HEK293 (cell line): ENCODE data around the gene NT5C1B.

Source experiments
- SETDB1 ChIP-seq: IDR thresholded peaks from one replicate; pipeline ENCODE4 v1.6.1; 2017; ENCODE audit warnings: mild to moderate bottlenecking, low read length, moderate library complexity, mixed read lengths; ENCODE audit not compliant: insufficient read length
- ZBTB1 ChIP-seq: fragments of 450-650 bp; formaldehyde crosslinking; IDR thresholded peaks from 2 replicates; pipeline ENCODE4 v1.5.1; 2016; ENCODE audit warnings: missing biosample characterization, missing genetic modification characterization
- ZNF146 ChIP-seq: fragments of 450-650 bp; formaldehyde crosslinking; IDR thresholded peaks from 2 replicates; pipeline ENCODE4 v1.5.1; 2016; ENCODE audit warnings: missing biosample characterization, missing genetic modification characterization
- ZNF274 ChIP-seq, 2 experiments: fragments of 200-500 bp in 1 of 2; fragments of 450-650 bp in 1 of 2; sonication (Bioruptor generic) in 1 of 2; formaldehyde crosslinking in 1 of 2; IDR thresholded peaks; 2 replicates each; pipeline versions ENCODE4 v1.5.1 to v1.6.1; 2014 to 2016; ENCODE audit warnings: borderline replicate concordance in 1 of 2, inconsistent platforms in 1 of 2, low read length in 1 of 2, missing biosample characterization in 1 of 2, missing genetic modification characterization in 1 of 2
- TF ChIP-seq, protein P1 (sequence below): fragments of 450-650 bp; formaldehyde crosslinking; IDR thresholded peaks from 2 replicates; pipeline ENCODE4 v1.5.1; 2016; ENCODE audit warnings: missing biosample characterization, missing genetic modification characterization
- TF ChIP-seq, protein P2 (sequence below): fragments of 450-650 bp; formaldehyde crosslinking; IDR thresholded peaks from 2 replicates; pipeline ENCODE4 v1.5.1; 2016; ENCODE audit warnings: missing biosample characterization, missing genetic modification characterization

- no peak for TF ChIP-seq SETDB1
- TF ChIP-seq, protein P1, sequence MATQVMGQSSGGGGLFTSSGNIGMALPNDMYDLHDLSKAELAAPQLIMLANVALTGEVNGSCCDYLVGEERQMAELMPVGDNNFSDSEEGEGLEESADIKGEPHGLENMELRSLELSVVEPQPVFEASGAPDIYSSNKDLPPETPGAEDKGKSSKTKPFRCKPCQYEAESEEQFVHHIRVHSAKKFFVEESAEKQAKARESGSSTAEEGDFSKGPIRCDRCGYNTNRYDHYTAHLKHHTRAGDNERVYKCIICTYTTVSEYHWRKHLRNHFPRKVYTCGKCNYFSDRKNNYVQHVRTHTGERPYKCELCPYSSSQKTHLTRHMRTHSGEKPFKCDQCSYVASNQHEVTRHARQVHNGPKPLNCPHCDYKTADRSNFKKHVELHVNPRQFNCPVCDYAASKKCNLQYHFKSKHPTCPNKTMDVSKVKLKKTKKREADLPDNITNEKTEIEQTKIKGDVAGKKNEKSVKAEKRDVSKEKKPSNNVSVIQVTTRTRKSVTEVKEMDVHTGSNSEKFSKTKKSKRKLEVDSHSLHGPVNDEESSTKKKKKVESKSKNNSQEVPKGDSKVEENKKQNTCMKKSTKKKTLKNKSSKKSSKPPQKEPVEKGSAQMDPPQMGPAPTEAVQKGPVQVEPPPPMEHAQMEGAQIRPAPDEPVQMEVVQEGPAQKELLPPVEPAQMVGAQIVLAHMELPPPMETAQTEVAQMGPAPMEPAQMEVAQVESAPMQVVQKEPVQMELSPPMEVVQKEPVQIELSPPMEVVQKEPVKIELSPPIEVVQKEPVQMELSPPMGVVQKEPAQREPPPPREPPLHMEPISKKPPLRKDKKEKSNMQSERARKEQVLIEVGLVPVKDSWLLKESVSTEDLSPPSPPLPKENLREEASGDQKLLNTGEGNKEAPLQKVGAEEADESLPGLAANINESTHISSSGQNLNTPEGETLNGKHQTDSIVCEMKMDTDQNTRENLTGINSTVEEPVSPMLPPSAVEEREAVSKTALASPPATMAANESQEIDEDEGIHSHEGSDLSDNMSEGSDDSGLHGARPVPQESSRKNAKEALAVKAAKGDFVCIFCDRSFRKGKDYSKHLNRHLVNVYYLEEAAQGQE (tag by site-specific recombination): no peak
- TF ChIP-seq, protein P2, sequence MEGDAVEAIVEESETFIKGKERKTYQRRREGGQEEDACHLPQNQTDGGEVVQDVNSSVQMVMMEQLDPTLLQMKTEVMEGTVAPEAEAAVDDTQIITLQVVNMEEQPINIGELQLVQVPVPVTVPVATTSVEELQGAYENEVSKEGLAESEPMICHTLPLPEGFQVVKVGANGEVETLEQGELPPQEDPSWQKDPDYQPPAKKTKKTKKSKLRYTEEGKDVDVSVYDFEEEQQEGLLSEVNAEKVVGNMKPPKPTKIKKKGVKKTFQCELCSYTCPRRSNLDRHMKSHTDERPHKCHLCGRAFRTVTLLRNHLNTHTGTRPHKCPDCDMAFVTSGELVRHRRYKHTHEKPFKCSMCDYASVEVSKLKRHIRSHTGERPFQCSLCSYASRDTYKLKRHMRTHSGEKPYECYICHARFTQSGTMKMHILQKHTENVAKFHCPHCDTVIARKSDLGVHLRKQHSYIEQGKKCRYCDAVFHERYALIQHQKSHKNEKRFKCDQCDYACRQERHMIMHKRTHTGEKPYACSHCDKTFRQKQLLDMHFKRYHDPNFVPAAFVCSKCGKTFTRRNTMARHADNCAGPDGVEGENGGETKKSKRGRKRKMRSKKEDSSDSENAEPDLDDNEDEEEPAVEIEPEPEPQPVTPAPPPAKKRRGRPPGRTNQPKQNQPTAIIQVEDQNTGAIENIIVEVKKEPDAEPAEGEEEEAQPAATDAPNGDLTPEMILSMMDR (tag by site-specific recombination): no peak
- TF ChIP-seq ZNF146 (tag by site-specific recombination): no peak
- no peak for TF ChIP-seq ZNF274 (IDR thresholded peaks at IDR 0.05; ENCODE audit: low read length)
- TF ChIP-seq ZNF274 (tag by site-specific recombination; IDR thresholded peaks at IDR 0.05; ENCODE audit: borderline replicate concordance): no peak
- no peak for TF ChIP-seq ZBTB1 (tag by site-specific recombination)
Observed at GRCh38 chr2:18588049-18588448, 1.3 kb downstream of the NT5C1B start.
